Mesothelial cell of epicardium (in vitro differentiated cells): ENCODE measurements around the gene PARD3B. TPM values are rescaled to one million over a fixed set of nuclear protein-coding genes. Genes with fewer than 3 reads are reported as not detected.

Source experiments
- DNase-seq, 2 experiments: peaks; one replicate each; pipeline ENCODE4 v3.0.0; 2021; ENCODE audit warnings: low spot score in 2 of 2; ENCODE audit not compliant: unreplicated experiment in 2 of 2
- H3K27ac Mint-ChIP-seq: 2 replicates; pipeline ENCODE4 v1.8.0; 2021; ENCODE audit warnings: mixed read lengths
- H3K27me3 Mint-ChIP-seq: 2 replicates; pipeline ENCODE4 v1.8.0; 2021; ENCODE audit warnings: low read depth, mixed read lengths
- H3K36me3 Mint-ChIP-seq: 2 replicates; pipeline ENCODE4 v1.8.0; 2021; ENCODE audit warnings: mixed read lengths
- H3K4me1 Mint-ChIP-seq: 2 replicates; pipeline ENCODE4 v1.8.0; 2021; ENCODE audit warnings: mixed read lengths
- H3K4me3 Mint-ChIP-seq: 2 replicates; pipeline ENCODE4 v1.8.0; 2021; ENCODE audit warnings: mild to moderate bottlenecking, moderate library complexity, mixed read lengths
- H3K9me3 Mint-ChIP-seq: 2 replicates; pipeline ENCODE4 v1.8.0; 2021; ENCODE audit warnings: mixed read lengths
- CTCF ChIP-seq: fragments of 200-600 bp; sonication (generic); IDR thresholded peaks from one replicate; pipeline ENCODE4 v1.5.0; 2021; ENCODE audit warnings: antibody characterized with exemption; ENCODE audit not compliant: unreplicated experiment
- total RNA-seq: library from RNA; stranded (reverse); gene quantifications from 3 replicates; pipeline ENCODE4 v1.2.1, GENCODE V29; 2021

PARD3B gene
- total RNA-seq, 1 donor from 2014 or later = 23.4 TPM

GRCh38 chr2:204655101-204655500 lies 109.8 kb downstream of the PARD3B start:
- peaks cover 9% of the 10 kb centered on the region for H3K36me3 Mint-ChIP-seq
- peak overlapping the region; percentile 19 for H3K27ac Mint-ChIP-seq
- no peaks in the 10 kb centered on the region for H3K4me1 Mint-ChIP-seq
- no peak for DNase-seq
- H3K9me3 Mint-ChIP-seq = peaks cover 28% of the 10 kb centered on the region
- TF ChIP-seq CTCF = no peak
- H3K27me3 Mint-ChIP-seq = no peaks in the 10 kb centered on the region
- H3K4me3 Mint-ChIP-seq = no peak overlapping the region

- no peak for TF ChIP-seq CTCF
- Mint-ChIP-seq H3K4me1 (no peaks in the 10 kb centered on the region), H3K27me3 (no peaks in the 10 kb centered on the region)
These were observed 110.4 kb downstream of the PARD3B start for GRCh38 chr2:204655626-204656025.

GRCh38 chr2:204657024-204657423 lies 111.7 kb downstream of the PARD3B start:
- no peaks in the 10 kb centered on the region for H3K27me3 Mint-ChIP-seq
- H3K4me1 Mint-ChIP-seq = no peaks in the 10 kb centered on the region
- no peak overlapping the region for H3K27ac Mint-ChIP-seq
- no peak overlapping the region for H3K4me3 Mint-ChIP-seq
- no peak for DNase-seq
- no peak for TF ChIP-seq CTCF
- H3K9me3 Mint-ChIP-seq = peaks cover 14% of the 10 kb centered on the region
- peaks cover 4% of the 10 kb centered on the region for H3K36me3 Mint-ChIP-seq

More at GRCh38 chr2:204655626-204656025, 110.4 kb downstream of the PARD3B start:
- Mint-ChIP-seq H3K9me3 (peaks cover 23% of the 10 kb centered on the region), H3K4me3 (no peak overlapping the region), H3K27ac (no peak overlapping the region), H3K36me3 (peaks cover 9% of the 10 kb centered on the region)
- no peak for DNase-seq

- no peaks in the 10 kb centered on the region for H3K27me3 Mint-ChIP-seq
- H3K4me3 Mint-ChIP-seq = no peak overlapping the region
- H3K4me1 Mint-ChIP-seq = peaks cover 21% of the 10 kb centered on the region
- TF ChIP-seq CTCF = no peak
- no peaks in the 10 kb centered on the region for H3K9me3 Mint-ChIP-seq
- H3K27ac Mint-ChIP-seq = no peak overlapping the region
- no peaks in the 10 kb centered on the region for H3K36me3 Mint-ChIP-seq
- no peak for DNase-seq
These were observed 117.7 kb downstream of the PARD3B start for GRCh38 chr2:204662956-204663355.

- TF ChIP-seq CTCF = no peak
- peaks cover 23% of the 10 kb centered on the region for H3K4me1 Mint-ChIP-seq
- peaks cover 4% of the 10 kb centered on the region for H3K36me3 Mint-ChIP-seq
- no peak overlapping the region for H3K4me3 Mint-ChIP-seq
- H3K9me3 Mint-ChIP-seq = no peaks in the 10 kb centered on the region
- no peak overlapping the region for H3K27ac Mint-ChIP-seq
- H3K27me3 Mint-ChIP-seq = no peaks in the 10 kb centered on the region
- DNase-seq = no peak
These were observed 118.6 kb downstream of the PARD3B start for GRCh38 chr2:204663816-204664425.
